Measurements from ENCODE around the gene KIFC3.
"Not testable (repeated sequence)": the region's sequence is repeated elsewhere in the genome, so short reads cannot be mapped to it uniquely, and the experiment has no call there.

The KIFC3 gene

GRCh38 chr16:57824888-57825287 lies 22.6 kb upstream of the KIFC3 start:
- DNase-seq (ENCODE audit: low spot score): no peak

GRCh38 chr16:57823836-57824235 lies 21.5 kb upstream of the KIFC3 start:
- DNase-seq (ENCODE audit: low spot score): no peak

GRCh38 chr16:57822856-57823255 lies 20.6 kb upstream of the KIFC3 start:
- DNase-seq (ENCODE audit: low spot score): no peak

- DNase-seq (ENCODE audit: low spot score): no peak
Measured at GRCh38 chr16:57822018-57822553, 19.8 kb upstream of the KIFC3 start.

GRCh38 chr16:57821149-57821971 lies 19.1 kb upstream of the KIFC3 start:
- no peak for DNase-seq (ENCODE audit: low spot score)

- DNase-seq (ENCODE audit: low spot score): no peak
Measured at GRCh38 chr16:57818377-57819064, 16.2 kb upstream of the KIFC3 start.

GRCh38 chr16:57817680-57818079 lies 15.4 kb upstream of the KIFC3 start:
- no peak for DNase-seq (ENCODE audit: low spot score)

- DNase-seq (ENCODE audit: low spot score): peak; percentile 78
Measured at GRCh38 chr16:57815987-57816745, 13.9 kb upstream of the KIFC3 start.

- no peak for DNase-seq (ENCODE audit: low spot score)
Measured at GRCh38 chr16:57814896-57815295, 12.6 kb upstream of the KIFC3 start.

GRCh38 chr16:57813466-57813865 lies 11.2 kb upstream of the KIFC3 start:
- DNase-seq (ENCODE audit: low spot score): no peak

- DNase-seq (ENCODE audit: low spot score): not testable (repeated sequence)
Measured at GRCh38 chr16:57811340-57811739, 9.0 kb upstream of the KIFC3 start.

GRCh38 chr16:57810197-57811031 lies 8.1 kb upstream of the KIFC3 start:
- peak; percentile 71 for DNase-seq (ENCODE audit: low spot score)

GRCh38 chr16:57809276-57810196 lies 7.2 kb upstream of the KIFC3 start:
- DNase-seq (ENCODE audit: low spot score): no peak

GRCh38 chr16:57808589-57809228 lies 6.4 kb upstream of the KIFC3 start:
- no peak for DNase-seq (ENCODE audit: low spot score)

GRCh38 chr16:57807968-57808528 lies 5.8 kb upstream of the KIFC3 start:
- DNase-seq (ENCODE audit: low spot score): peak; percentile 74

- no peak for DNase-seq (ENCODE audit: low spot score)
Measured at GRCh38 chr16:57807252-57807967, 5.1 kb upstream of the KIFC3 start.

GRCh38 chr16:57805176-57805575 lies 2.9 kb upstream of the KIFC3 start:
- DNase-seq (ENCODE audit: low spot score): no peak

- no peak for DNase-seq (ENCODE audit: low spot score)
Measured at GRCh38 chr16:57804111-57804837, 2.0 kb upstream of the KIFC3 start.

Data from Ammon's horn (tissue), 1 donor.